ENCODE measurements around the gene CELA2A.
"Not testable (repeated sequence)": the region's sequence is repeated elsewhere in the genome, so short reads cannot be mapped to it uniquely, and the experiment has no call there.

Gene CELA2A

GRCh38 chr1:15455522-15455921 lies 1.0 kb upstream of the CELA2A start:
- no peak for TF ChIP-seq CTCF (IDR thresholded peaks at IDR 0.05; ENCODE audit: low read depth, low read length)
- no peaks in the 10 kb centered on the region for H3K36me3 ChIP-seq
- no peak overlapping the region for H3K27ac ChIP-seq
- H3K4me3 ChIP-seq (ENCODE audit: low read depth, low read length) = no peak overlapping the region
- peaks cover 7% of the 10 kb centered on the region for H3K9me3 ChIP-seq (ENCODE audit: severe bottlenecking)
- H3K27me3 ChIP-seq (ENCODE audit: insufficient read depth, low read depth, severe bottlenecking) = no peaks in the 10 kb centered on the region
- no peak for DNase-seq

- Histone ChIP-seq H3K9me3 (ENCODE audit: severe bottlenecking) (no peaks in the 10 kb centered on the region), H3K27me3 (ENCODE audit: insufficient read depth, low read depth, severe bottlenecking) (no peaks in the 10 kb centered on the region), H3K4me3 (ENCODE audit: low read depth, low read length) (no peak overlapping the region), H3K36me3 (no peaks in the 10 kb centered on the region), H3K27ac (no peak overlapping the region)
- no peak for TF ChIP-seq CTCF (IDR thresholded peaks at IDR 0.05; ENCODE audit: low read depth, low read length)
- DNase-seq = no peak
These were observed 1.1 kb downstream of the CELA2A start for GRCh38 chr1:15457585-15457984.

- not testable (repeated sequence) for H3K9me3 ChIP-seq (ENCODE audit: severe bottlenecking); H3K4me3 ChIP-seq (ENCODE audit: low read depth, low read length); H3K36me3 ChIP-seq; H3K27ac ChIP-seq; H3K27me3 ChIP-seq (ENCODE audit: insufficient read depth, low read depth, severe bottlenecking); DNase-seq
These were observed 1.9 kb downstream of the CELA2A start for GRCh38 chr1:15458388-15458787.

- H3K27me3 ChIP-seq (ENCODE audit: insufficient read depth, low read depth, severe bottlenecking) = no peaks in the 10 kb centered on the region
- no peak for DNase-seq
- TF ChIP-seq CTCF (IDR thresholded peaks at IDR 0.05; ENCODE audit: low read depth, low read length) = no peak
- H3K4me3 ChIP-seq (ENCODE audit: low read depth, low read length) = no peak overlapping the region
- no peaks in the 10 kb centered on the region for H3K9me3 ChIP-seq (ENCODE audit: severe bottlenecking)
- H3K36me3 ChIP-seq = no peaks in the 10 kb centered on the region
- no peak overlapping the region for H3K27ac ChIP-seq
These were observed 3.5 kb downstream of the CELA2A start for GRCh38 chr1:15459771-15460707.

GRCh38 chr1:15460708-15461095 lies 4.2 kb downstream of the CELA2A start:
- no peaks in the 10 kb centered on the region for H3K27me3 ChIP-seq (ENCODE audit: insufficient read depth, low read depth, severe bottlenecking)
- H3K4me3 ChIP-seq (ENCODE audit: low read depth, low read length) = no peak overlapping the region
- H3K36me3 ChIP-seq = no peaks in the 10 kb centered on the region
- H3K27ac ChIP-seq = no peak overlapping the region
- no peak for DNase-seq
- H3K9me3 ChIP-seq (ENCODE audit: severe bottlenecking) = no peaks in the 10 kb centered on the region
- TF ChIP-seq CTCF (IDR thresholded peaks at IDR 0.05; ENCODE audit: low read depth, low read length) = no peak

GRCh38 chr1:15463064-15463800 lies 6.7 kb downstream of the CELA2A start:
- H3K27me3 ChIP-seq (ENCODE audit: insufficient read depth, low read depth, severe bottlenecking); H3K4me3 ChIP-seq (ENCODE audit: low read depth, low read length); H3K36me3 ChIP-seq; H3K9me3 ChIP-seq (ENCODE audit: severe bottlenecking); DNase-seq; H3K27ac ChIP-seq: not testable (repeated sequence)

- H3K4me3 ChIP-seq (ENCODE audit: low read depth, low read length); H3K9me3 ChIP-seq (ENCODE audit: severe bottlenecking); DNase-seq; H3K27ac ChIP-seq; H3K36me3 ChIP-seq; H3K27me3 ChIP-seq (ENCODE audit: insufficient read depth, low read depth, severe bottlenecking): not testable (repeated sequence)
These were observed 7.4 kb downstream of the CELA2A start for GRCh38 chr1:15463926-15464322.

All from WERI-Rb-1 (cell line).